ENCODE data around the gene GALP.
"Not testable (repeated sequence)": the region's sequence is repeated elsewhere in the genome, so short reads cannot be mapped to it uniquely, and the experiment has no call there.

Gene GALP

DNA sequence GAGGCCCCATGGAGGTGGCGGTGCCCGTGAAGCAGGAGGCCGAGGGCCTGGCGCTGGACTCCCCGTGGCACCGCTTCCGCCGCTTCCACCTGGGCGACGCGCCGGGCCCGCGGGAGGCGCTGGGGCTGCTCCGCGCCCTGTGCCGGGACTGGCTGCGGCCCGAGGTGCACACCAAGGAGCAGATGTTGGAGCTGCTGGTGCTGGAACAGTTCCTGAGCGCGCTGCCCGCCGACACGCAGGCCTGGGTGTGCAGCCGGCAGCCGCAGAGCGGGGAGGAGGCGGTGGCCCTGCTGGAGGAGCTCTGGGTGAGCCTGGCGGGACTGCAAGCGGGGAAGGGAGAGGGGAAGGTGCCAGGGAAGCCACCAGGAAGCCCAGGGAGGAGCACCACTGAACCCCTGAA is 28.9 kb upstream of the GALP start:
- H3K27ac ChIP-seq, result no peak overlapping the region
- DNase-seq (ENCODE audit: low read depth, low spot score), result no peak

GRCh38 chr19:56147307-56147706 is 28.5 kb upstream of the GALP start:
- no peak for DNase-seq (ENCODE audit: low read depth, low spot score)
- H3K27ac ChIP-seq, result no peak overlapping the region

- DNase-seq (ENCODE audit: low read depth, low spot score), result no peak
- H3K27ac ChIP-seq, result no peak overlapping the region
Measured at GRCh38 chr19:56148096-56148495, 27.7 kb upstream of the GALP start.

GRCh38 chr19:56148955-56149655 is 26.7 kb upstream of the GALP start:
- DNase-seq (ENCODE audit: low read depth, low spot score); H3K27ac ChIP-seq: not testable (repeated sequence)

GRCh38 chr19:56149656-56150038 is 26.2 kb upstream of the GALP start:
- no peak overlapping the region for H3K27ac ChIP-seq
- no peak for DNase-seq (ENCODE audit: low read depth, low spot score)

GRCh38 chr19:56150358-56150757 is 25.4 kb upstream of the GALP start:
- H3K27ac ChIP-seq, result no peak overlapping the region
- no peak for DNase-seq (ENCODE audit: low read depth, low spot score)

DNA sequence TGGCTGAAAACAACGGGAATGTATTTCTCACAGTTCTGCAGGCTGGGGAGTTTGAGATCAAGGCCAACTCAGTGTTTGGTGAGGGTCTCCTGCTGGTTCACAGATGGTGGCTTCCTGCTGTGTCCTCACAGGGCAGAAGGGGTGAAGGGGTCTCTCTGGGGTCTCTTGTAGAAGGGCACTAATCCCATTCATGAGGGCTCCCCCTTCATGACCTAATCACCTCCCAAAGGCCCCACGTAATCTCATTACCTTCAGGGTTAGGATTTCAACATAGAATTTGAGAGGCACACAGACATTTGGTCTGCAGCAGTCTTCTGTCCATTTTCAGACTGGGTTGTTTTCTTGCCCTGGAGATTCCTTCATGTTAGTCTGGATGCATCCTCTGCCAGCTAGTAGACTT is 23.2 kb upstream of the GALP start:
- no peak for DNase-seq (ENCODE audit: low read depth, low spot score)

DNA sequence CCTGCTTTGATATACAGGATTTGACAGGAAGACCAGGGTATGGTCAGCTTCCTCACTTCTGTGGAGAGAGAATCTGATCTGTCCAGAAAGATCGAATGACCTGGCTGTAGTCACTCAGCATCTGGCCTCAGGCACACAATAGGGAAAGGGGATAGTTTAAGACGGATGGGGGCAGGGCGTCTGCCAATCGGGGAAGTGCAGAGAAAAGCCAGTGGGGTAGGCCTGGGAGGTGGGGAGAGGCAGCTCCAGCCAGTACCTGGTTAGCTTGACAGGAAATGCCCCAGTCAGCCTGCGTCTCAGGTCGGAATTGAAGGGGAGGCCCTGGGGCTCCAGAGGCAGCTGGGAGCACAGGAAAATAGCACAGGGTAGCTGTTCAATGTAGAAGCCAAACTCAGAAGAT is 22.3 kb upstream of the GALP start:
- H3K27ac ChIP-seq, result no peak overlapping the region
- DNase-seq (ENCODE audit: low read depth, low spot score), result no peak

More for the DNA sequence above, 23.2 kb upstream of the GALP start:
- H3K27ac ChIP-seq, result no peak overlapping the region

- no peak overlapping the region for H3K27ac ChIP-seq
- no peak for DNase-seq (ENCODE audit: low read depth, low spot score)
Measured at GRCh38 chr19:56155124-56155687, 20.6 kb upstream of the GALP start.

GRCh38 chr19:56156768-56157167 is 19.0 kb upstream of the GALP start:
- DNase-seq (ENCODE audit: low read depth, low spot score), result no peak
- H3K27ac ChIP-seq, result no peak overlapping the region

DNA sequence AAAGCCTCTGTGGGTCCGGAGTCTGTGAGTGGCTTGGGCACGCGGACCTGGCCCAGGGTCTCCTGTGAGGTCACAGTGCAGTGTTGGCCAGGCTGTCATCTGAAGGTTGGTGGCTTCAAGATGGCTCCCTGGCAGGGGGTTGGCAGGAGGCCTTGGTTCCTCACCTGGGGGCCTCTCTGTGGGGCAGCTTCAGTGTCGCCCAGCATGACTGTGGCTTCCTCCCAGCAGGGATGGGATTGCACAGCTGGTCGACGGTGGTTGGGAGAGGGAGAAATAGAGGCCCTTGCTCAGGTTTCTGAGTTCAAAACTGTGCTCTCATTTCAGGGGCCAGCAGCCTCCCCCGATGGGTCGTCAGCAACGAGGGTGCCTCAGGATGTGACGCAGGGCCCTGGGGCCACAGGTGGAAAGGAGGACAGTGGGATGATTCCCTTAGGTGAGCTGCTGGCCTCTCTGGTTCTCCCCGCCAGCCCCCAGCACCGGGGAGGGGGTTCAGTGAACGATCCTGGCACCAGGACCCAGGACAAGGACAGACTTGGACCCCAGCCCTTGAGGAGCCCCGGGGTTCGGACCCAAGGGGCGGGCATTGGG is 17.5 kb upstream of the GALP start:
- no peak for DNase-seq (ENCODE audit: low read depth, low spot score)
- no peak overlapping the region for H3K27ac ChIP-seq

- no peak overlapping the region for H3K27ac ChIP-seq
- DNase-seq (ENCODE audit: low read depth, low spot score), result no peak
Measured at GRCh38 chr19:56159009-56159559, 16.7 kb upstream of the GALP start.

DNA sequence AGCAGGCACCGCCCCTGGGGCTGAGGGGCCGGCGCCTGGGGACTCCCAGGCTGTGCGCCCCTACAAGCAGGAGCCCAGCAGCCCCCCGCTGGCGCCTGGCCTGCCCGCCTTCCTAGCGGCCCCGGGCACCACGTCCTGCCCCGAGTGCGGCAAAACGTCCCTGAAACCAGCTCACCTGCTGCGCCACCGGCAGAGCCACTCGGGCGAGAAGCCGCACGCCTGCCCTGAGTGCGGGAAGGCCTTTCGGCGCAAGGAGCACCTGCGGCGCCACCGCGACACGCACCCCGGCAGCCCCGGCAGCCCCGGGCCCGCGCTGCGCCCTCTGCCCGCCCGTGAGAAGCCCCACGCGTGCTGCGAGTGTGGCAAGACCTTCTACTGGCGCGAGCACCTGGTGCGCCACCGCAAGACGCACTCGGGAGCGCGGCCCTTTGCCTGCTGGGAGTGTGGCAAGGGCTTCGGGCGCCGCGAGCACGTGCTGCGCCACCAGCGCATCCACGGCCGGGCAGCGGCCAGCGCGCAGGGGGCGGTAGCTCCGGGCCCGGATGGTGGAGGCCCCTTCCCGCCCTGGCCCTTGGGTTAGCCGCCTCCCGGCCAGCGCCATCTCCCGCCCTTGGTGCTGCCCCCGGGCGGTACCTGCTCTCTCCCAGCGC is 16.1 kb upstream of the GALP start:
- H3K27ac ChIP-seq, result no peak overlapping the region
- DNase-seq (ENCODE audit: low read depth, low spot score), result no peak

DNA sequence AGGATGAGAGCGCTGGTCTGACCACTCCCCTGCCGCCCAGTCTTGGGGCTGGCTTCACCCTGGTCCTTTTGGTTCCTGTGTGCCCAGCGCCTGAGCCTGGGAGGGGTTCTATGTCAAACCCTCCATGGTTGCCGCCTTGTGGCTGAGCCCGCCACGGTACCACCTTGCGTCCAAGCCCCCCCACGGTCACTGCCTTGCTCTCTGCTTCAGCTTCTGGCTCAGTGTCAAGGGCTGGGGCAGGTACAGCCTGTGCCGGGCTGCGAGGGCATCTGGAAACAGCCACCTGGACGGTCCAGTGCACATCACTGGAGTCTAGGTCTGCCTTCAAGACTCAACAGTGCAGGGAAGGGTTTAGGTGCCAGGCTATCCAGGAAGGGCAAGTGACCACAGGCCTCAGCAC is 14.3 kb upstream of the GALP start:
- H3K27ac ChIP-seq, result no peak overlapping the region
- DNase-seq (ENCODE audit: low read depth, low spot score), result no peak

DNA sequence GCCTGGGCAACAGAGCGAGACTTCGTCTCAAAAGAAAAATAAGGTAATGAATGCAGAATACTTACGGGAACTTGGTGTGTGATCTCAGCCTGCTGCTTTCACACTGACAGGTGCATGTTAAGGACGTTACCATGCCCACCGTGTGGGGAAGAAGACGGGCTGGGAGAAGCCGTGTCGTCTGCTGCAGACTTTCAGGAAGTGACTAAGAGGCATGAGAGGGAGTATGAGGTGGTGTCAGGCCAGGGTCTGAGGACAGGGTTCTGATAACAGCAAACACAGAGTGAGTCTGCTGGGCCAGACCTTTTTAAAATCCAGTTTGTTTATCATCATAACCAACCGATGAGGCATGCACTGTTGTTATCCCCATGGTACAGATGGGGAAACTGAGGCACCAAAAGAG is 13.6 kb upstream of the GALP start:
- no peak overlapping the region for H3K27ac ChIP-seq
- DNase-seq (ENCODE audit: low read depth, low spot score), result no peak

DNA sequence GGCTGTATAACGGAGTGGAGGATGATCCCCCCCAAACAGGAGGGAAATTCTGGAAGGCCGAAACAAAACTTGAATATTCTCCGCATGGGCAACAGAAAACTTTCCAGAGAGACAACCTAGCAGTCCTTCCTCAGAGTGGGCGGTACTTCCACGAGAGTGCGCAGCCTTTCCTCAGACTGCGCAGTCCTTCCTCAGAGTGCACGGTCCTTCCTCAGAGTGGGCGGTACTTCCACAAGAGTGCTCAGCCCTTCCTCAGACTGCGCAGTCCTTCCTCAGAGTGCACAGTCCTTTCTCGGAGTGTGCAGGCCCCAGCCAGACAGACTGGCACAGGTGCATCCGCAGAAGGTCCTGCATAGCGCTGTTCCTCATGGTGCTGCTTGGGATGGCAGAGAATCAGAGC is 12.7 kb upstream of the GALP start:
- DNase-seq (ENCODE audit: low read depth, low spot score), result no peak
- no peak overlapping the region for H3K27ac ChIP-seq

GRCh38 chr19:56167064-56167578 is 8.7 kb upstream of the GALP start:
- no peak for DNase-seq (ENCODE audit: low read depth, low spot score)
- H3K27ac ChIP-seq, result no peak overlapping the region

DNA sequence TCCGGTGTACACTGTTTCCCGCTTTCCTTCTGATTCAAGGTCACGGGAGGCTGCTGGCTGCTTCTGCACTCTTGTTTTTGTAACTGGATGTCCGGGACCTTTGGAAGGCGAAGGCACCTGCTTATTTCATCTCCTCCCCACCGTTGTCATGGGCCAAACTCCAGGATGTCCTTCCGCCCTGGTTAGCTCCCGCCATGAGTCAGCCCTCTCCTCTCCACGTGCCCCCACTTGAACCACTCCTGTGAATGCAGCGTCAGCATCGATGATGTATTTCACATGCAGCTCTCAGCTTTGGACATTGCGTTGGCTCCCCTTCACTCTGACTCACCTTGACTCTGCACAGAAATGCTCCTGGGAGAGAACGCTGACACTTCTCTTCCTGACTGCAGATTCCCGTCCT is 5.5 kb upstream of the GALP start:
- H3K27ac ChIP-seq, result no peak overlapping the region
- DNase-seq (ENCODE audit: low read depth, low spot score), result peak; percentile 74

DNA sequence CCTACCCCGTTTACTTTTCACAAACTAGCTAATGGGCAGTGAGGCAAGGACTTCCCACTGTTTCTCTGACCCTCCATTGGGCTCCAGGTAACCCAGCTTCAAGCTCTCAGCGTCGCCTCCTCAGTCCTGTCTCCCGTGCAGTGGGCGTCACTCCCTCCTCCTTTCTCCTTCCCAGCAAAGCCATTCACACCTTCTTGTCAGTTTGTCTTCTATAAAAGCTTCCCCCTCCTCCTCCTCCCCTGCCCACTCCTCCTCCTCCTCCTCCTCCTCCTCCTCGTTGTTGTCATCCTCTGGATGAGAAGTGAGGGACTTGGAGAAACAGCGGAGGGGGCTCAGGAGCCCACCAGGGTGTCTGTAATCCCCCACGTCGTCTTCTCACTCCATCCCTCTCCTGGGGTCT is 1.7 kb upstream of the GALP start:
- H3K27ac ChIP-seq, result no peak overlapping the region
- DNase-seq (ENCODE audit: low read depth, low spot score), result no peak

DNA sequence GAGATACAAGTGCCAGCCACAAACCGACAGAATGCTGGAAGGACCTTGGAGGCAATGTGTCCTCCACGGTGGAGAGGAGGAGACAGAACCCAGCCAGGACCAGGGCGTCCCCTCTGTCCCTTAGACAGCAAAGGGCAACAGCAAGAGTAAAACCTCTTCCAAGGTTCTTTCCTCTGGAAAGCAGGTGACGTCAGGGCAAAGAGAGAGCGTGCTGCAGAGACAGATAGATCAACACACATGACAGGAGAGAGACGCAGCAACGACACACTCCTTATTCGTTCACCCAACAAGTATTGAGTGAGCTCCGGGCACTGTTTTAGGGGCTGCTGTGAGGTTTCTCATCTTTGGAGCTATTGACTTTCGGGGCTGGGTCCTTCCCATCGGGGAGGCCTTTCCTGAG is 1.3 kb upstream of the GALP start:
- H3K27ac ChIP-seq, result no peak overlapping the region
- DNase-seq (ENCODE audit: low read depth, low spot score), result no peak

DNA sequence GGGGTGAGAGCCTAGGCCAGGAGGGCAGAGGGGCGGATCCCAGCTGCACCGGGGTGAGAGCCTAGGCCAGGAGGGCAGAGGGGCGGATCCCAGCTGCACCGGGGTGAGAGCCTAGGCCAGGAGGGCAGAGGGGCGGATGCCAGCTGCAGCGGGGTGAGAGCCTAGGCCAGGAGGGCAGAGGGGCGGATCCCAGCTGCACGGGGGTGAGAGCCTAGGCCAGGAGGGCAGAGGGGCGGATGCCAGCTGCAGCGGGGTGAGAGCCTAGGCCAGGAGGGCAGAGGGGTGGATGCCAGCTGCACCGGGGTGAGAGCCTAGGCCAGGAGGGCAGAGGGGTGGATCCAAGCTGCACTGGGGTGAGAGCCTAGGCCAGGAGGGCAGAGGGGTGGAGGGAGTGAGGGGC is 502 bp downstream of the GALP start:
- DNase-seq (ENCODE audit: low read depth, low spot score); H3K27ac ChIP-seq: not testable (repeated sequence)

Data from epithelial cell of prostate (primary cell).